Mesodermal cell (in vitro differentiated cells): ENCODE measurements around the gene SCAMP2.
A peak's percentile ranks its signal among the peaks of the same experiment; 100 is the strongest.

Experiments
- H3K27ac ChIP-seq: 2 replicates; pipeline ENCODE4 v1.7.0; 2013; ENCODE audit warnings: mild to moderate bottlenecking, low read depth, low read length, moderate library complexity; ENCODE audit not compliant: severe bottlenecking
- H3K36me3 ChIP-seq: 2 replicates; pipeline ENCODE4 v1.7.1; 2013; ENCODE audit warnings: mild to moderate bottlenecking, low read length, moderate library complexity; ENCODE audit not compliant: control insufficient read depth, insufficient read depth
- H3K4me1 ChIP-seq: one replicate; pipeline ENCODE4 v1.7.1; 2013; ENCODE audit warnings: mild to moderate bottlenecking, low read length; ENCODE audit not compliant: insufficient read depth, control insufficient read depth, poor library complexity, severe bottlenecking
- H3K4me3 ChIP-seq: 2 replicates; pipeline ENCODE4 v1.7.0; 2013; ENCODE audit warnings: low read length, control low read depth, mild to moderate bottlenecking; ENCODE audit not compliant: insufficient read depth, poor library complexity, severe bottlenecking; ENCODE audit errors: extremely low read depth
- H3K9me3 ChIP-seq: 2 replicates; pipeline ENCODE4 v1.7.1; 2013; ENCODE audit warnings: mild to moderate bottlenecking, low read length, moderate library complexity; ENCODE audit not compliant: control insufficient read depth
- WGBS, 2 experiments: methylation state at CpG; one replicate each; pipeline ENCODE4 v1.1.5; 2013; ENCODE audit warnings: missing lambda C conversion rate in 2 of 2; ENCODE audit not compliant: insufficient coverage in 2 of 2; 5-methylcytosine and 5-hydroxymethylcytosine counted together

SCAMP2 gene

GRCh38 chr15:74844319-74845207 is 28.6 kb downstream of the SCAMP2 start:
- peaks cover 9% of the 10 kb centered on the region for H3K4me1 ChIP-seq
- H3K9me3 ChIP-seq: no peaks in the 10 kb centered on the region
- no peak overlapping the region for H3K4me3 ChIP-seq
- peak overlapping the region; percentile 10 for H3K27ac ChIP-seq
- 92 to 94% methylated on average over 5 to 6 of the region's 12 CpGs for WGBS, 2 experiments
- H3K36me3 ChIP-seq: peaks cover 40% of the 10 kb centered on the region

DNA sequence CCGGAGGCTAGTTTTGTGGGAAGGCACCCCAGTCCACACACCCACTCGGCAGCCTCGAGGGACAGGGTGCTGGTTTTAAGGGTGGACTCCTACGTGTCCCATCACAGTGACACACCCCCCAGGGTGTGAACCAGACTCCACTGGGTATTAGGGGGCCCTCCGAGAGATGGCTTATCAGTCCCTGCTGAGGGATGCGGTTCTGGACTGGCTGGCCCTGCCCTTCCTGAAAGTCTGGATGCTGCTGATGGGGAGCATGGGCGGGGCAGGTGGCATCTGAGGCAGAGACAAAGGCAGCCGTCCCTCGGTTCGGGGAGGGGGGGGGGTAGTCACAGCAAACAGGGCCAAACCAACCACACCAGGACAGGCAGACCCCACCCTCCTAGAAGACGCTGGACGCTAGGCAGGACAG is 29.3 kb downstream of the SCAMP2 start:
- peak overlapping the region; percentile 81 for H3K4me3 ChIP-seq
- WGBS, 2 experiments: 97% methylated on average over 5 of the region's 12 CpGs; no CpG with 5 or more reads in 1 of the 2 experiments
- H3K27ac ChIP-seq: no peak overlapping the region
- no peaks in the 10 kb centered on the region for H3K9me3 ChIP-seq
- peaks cover 9% of the 10 kb centered on the region for H3K4me1 ChIP-seq
- H3K36me3 ChIP-seq: peaks cover 38% of the 10 kb centered on the region

DNA sequence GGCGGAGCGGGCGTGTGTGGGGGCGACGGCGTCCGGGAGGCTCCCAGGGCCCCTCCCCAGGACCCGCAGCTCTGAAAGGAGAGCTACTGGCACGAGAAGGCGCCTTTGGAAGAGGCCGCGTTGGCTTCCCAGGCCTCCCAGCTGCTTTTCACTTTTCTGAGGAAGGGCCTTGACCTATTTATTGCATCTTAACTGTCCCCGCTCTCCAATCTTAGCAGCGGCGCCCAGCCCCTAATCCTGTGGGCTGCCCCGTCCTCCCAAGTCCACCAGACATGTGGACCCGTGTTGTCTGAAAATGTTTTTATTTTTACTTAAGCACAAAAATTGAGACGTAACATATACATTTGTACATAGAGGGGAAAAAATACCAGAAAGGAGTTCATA is 29.7 kb downstream of the SCAMP2 start:
- Histone ChIP-seq H3K9me3 (no peaks in the 10 kb centered on the region), H3K4me1 (peaks cover 9% of the 10 kb centered on the region)
- WGBS, 2 experiments: 16 to 29% methylated on average over 13 to 16 of the region's 18 CpGs

GRCh38 chr15:74842581-74843444 is 30.4 kb downstream of the SCAMP2 start, which contains the start of gene ULK3:
Gene ULK3 (minus strand): TSS chr15:74843156. CDS start chr15:74843105, 51 bp downstream.
- Histone ChIP-seq H3K36me3 (peaks cover 36% of the 10 kb centered on the region), H3K4me1 (peaks cover 9% of the 10 kb centered on the region), H3K27ac (peak within 1 kb of the TSS; percentile 85), H3K4me3 (peak within 1 kb of the TSS; percentile 81), H3K9me3 (no peaks in the 10 kb centered on the region)
- 1% methylated on average over 71 to 74 of the region's 84 CpGs for WGBS, 2 experiments

More for the DNA sequence above, 29.7 kb downstream of the SCAMP2 start:
- H3K36me3 ChIP-seq: peaks cover 38% of the 10 kb centered on the region
- peak overlapping the region; percentile 85 for H3K27ac ChIP-seq
- peak overlapping the region; percentile 81 for H3K4me3 ChIP-seq

- no peak overlapping the region for H3K27ac ChIP-seq
- WGBS, 2 experiments: 88 to 91% methylated on average over 11 to 13 of the region's 14 CpGs
- peaks cover 9% of the 10 kb centered on the region for H3K4me1 ChIP-seq
- no peaks in the 10 kb centered on the region for H3K9me3 ChIP-seq
- H3K4me3 ChIP-seq: peak overlapping the region; percentile 81
- H3K36me3 ChIP-seq: peaks cover 28% of the 10 kb centered on the region
Observed at GRCh38 chr15:74841891-74842373, 31.2 kb downstream of the SCAMP2 start.

DNA sequence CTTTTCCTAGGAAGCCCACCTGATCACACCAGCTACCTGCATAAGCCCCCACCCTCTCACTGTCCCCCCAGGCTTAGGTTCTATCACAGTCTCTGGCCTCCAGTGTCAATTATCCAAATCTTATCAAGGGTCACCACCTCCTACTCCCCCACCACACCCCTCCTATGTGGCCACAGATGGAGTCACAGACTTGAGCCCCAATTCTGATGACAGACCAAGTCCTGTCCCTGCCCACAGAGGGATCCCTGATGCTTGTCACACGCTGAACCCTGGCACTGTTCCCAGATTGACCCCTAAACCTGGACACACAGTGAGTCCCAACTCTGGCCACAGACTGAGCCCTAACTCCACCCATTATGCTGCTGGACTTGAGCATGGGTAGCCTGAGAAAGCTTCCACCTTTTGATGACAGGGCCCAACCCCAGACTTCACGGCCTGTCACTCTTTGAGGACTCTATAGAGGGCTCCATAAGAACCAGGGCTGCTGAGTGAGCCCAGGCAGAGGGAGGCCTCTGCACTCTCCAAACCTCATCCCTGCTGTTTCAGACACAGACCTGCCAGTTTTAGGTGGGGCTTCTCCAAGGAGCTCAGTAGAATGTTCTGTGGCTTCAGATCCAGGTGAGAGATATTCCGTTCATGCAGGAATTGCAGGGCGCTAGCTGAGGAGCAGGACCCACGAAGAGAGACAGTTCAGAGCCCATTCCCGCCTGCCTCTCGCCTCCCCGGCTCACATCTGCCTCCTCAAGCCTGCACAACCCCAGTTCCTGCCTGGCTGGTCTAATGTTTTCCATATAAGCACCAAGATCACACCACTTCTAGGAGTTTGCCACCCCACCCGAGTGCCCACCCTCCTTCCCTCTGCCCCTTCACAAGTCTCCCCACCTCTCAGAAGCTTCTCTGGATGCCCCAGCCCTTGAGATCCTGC is 32.1 kb downstream of the SCAMP2 start:
- Histone ChIP-seq H3K36me3 (peaks cover 25% of the 10 kb centered on the region), H3K4me1 (peaks cover 9% of the 10 kb centered on the region), H3K9me3 (no peaks in the 10 kb centered on the region), H3K4me3 (no peak overlapping the region), H3K27ac (no peak overlapping the region)
- 94 to 97% methylated on average over 3 to 9 of the region's 9 CpGs for WGBS, 2 experiments

DNA sequence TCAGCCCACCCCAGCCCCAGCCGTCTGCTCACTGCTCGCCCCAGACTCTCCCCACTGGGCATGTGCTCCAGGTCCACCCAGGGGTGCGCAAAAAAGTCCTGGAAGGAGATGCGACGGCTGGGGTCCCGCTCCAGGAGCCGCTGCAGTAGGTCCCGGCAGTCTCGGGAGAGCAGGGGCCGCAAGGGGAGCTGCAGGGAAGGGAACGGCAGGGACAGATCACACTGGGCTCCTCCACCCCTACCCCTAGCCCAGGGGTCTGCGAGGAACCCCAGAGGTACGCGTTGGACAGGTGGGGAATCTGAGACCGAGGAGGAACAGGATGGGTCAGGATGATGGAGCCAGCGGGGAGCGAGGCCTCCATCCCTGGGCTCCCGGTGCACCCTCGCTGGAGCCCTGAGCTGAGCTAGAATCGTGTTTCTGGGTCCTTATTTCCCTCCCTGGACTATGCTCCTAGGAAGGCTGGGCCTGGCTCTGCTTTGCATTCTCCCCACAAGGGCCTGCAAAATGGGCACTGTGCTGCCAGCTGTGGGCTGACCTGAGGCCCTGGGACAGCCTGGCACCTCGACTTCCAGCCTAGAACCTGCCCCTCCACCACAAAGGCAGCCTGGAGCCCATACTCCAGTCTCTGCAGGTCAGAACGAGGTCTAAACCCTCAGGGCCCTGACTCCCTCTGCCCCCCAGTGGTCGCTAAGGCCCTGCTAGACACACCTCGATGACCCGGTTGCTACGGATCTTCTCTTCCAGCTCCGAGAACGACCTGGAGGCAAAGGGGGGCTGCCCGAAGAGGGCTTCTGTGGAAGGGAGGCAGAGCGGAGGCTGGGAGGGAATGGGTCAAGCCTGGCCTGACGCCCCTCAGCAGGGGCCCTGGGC is 33.4 kb downstream of the SCAMP2 start:
- 84 to 90% methylated on average over 20 to 29 of the region's 31 CpGs for WGBS, 2 experiments
- H3K4me1 ChIP-seq: peaks cover 9% of the 10 kb centered on the region
- no peak overlapping the region for H3K27ac ChIP-seq
- H3K9me3 ChIP-seq: no peaks in the 10 kb centered on the region
- H3K4me3 ChIP-seq: no peak overlapping the region
- peaks cover 21% of the 10 kb centered on the region for H3K36me3 ChIP-seq

GRCh38 chr15:74838746-74839525 is 34.2 kb downstream of the SCAMP2 start:
- Histone ChIP-seq H3K27ac (no peak overlapping the region), H3K9me3 (no peaks in the 10 kb centered on the region), H3K4me3 (no peak overlapping the region), H3K36me3 (peaks cover 17% of the 10 kb centered on the region), H3K4me1 (peaks cover 9% of the 10 kb centered on the region)
- WGBS, 2 experiments: 92% methylated on average over 8 to 11 of the region's 11 CpGs

DNA sequence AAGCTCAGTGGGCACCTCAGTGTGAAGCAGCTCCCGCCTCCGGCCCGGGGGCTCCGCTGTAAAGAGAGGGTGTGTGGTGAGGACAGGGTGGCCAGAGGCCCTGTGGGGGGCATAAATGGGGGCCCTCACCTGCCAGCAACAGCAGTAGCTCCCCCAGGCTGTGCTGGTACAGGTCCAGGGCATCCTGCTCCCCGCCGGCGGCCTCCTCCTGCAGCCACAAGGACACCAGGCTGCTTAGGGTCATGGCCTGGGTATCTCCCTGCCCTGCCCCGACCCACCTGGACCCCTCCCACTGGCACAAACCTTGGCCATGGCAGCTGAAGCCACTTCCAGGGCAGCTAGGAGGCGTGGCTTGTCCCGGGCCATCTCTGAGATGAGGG is 35.0 kb downstream of the SCAMP2 start:
- no peaks in the 10 kb centered on the region for H3K9me3 ChIP-seq
- 95% methylated on average over 3 of the region's 10 CpGs; no CpG with 5 or more reads in 1 of the 2 experiments for WGBS, 2 experiments
- peaks cover 3% of the 10 kb centered on the region for H3K4me1 ChIP-seq
- H3K36me3 ChIP-seq: peaks cover 17% of the 10 kb centered on the region
- H3K4me3 ChIP-seq: no peak overlapping the region
- H3K27ac ChIP-seq: no peak overlapping the region
